Subcutaneous abdominal adipose tissue (tissue), 5 donors: ENCODE measurements around the gene COL4A2.

ENCODE experiments used
- H3K27ac ChIP-seq: one replicate; pipeline ENCODE4 v1.7.0; 2013; ENCODE audit warnings: low read depth, mild to moderate bottlenecking, inconsistent platforms, low read length, moderate library complexity
- H3K27me3 ChIP-seq, 5 donors: one replicate each; pipeline ENCODE4 v1.7.0; 2013; ENCODE audit warnings: low read length in 5 of 5, inconsistent platforms in 1 of 5; ENCODE audit not compliant: control insufficient read depth in 5 of 5, insufficient read depth in 4 of 5
- H3K36me3 ChIP-seq, 5 donors: one replicate each; pipeline ENCODE4 v1.7.0; 2013; ENCODE audit warnings: low read length in 5 of 5; ENCODE audit not compliant: control insufficient read depth in 5 of 5, insufficient read depth in 5 of 5
- H3K4me1 ChIP-seq, 5 donors: one replicate each; pipeline ENCODE4 v1.7.0; 2013; ENCODE audit warnings: low read length in 5 of 5, mild to moderate bottlenecking in 3 of 5, moderate library complexity in 1 of 5; ENCODE audit not compliant: control insufficient read depth in 5 of 5, insufficient read depth in 5 of 5
- H3K4me3 ChIP-seq, 5 donors: one replicate each; pipeline ENCODE4 v1.7.0; 2013; ENCODE audit warnings: low read length in 5 of 5, low read depth in 1 of 5
- H3K9ac ChIP-seq, 5 donors: one replicate each; pipeline ENCODE4 v1.7.0; 2013; ENCODE audit warnings: low read length in 5 of 5, mild to moderate bottlenecking in 4 of 5, moderate library complexity in 3 of 5
- H3K9me3 ChIP-seq, 5 donors: one replicate each; pipeline ENCODE4 v1.7.0; 2013; ENCODE audit warnings: low read length in 5 of 5; ENCODE audit not compliant: control insufficient read depth in 5 of 5
- donor health status: healthy.
- donor health status: healthy.
- donor health status: healthy.
- donor health status: healthy.
- donor health status: healthy.

COL4A2 gene

DNA sequence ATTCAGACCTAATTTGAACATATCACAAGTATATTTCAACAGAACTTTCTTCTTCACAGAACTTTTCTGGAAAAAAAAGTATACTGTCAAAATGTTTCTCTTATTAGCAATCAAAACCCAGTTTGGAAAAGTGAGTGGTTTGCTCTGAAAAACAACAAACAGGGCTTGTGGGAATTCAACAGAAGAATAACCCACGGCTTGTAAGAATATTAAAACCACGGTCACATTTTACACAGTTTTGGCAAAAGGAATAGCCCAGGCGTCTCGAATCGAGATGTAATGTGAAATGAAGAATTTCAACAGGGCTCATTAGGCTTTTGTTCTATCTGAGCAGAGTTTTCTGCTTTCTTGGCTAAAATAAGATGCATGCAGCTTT is 70.7 kb downstream of the COL4A2 start:
- H3K27ac ChIP-seq = peak overlapping the region; percentile 97
- H3K36me3 ChIP-seq = peaks cover 0 to 10% (median 8%) of the 10 kb centered on the region in 5 donors
- H3K27me3 ChIP-seq = no peaks in the 10 kb centered on the region
- no peaks in the 10 kb centered on the region for H3K9me3 ChIP-seq
- H3K4me1 ChIP-seq = peaks cover 17 to 77% (median 49%) of the 10 kb centered on the region in 5 donors
- no peak overlapping the region for H3K4me3 ChIP-seq
- H3K9ac ChIP-seq = peak overlapping the region in 3 of 5 donors; percentile 20 to 68 (median 26)

DNA sequence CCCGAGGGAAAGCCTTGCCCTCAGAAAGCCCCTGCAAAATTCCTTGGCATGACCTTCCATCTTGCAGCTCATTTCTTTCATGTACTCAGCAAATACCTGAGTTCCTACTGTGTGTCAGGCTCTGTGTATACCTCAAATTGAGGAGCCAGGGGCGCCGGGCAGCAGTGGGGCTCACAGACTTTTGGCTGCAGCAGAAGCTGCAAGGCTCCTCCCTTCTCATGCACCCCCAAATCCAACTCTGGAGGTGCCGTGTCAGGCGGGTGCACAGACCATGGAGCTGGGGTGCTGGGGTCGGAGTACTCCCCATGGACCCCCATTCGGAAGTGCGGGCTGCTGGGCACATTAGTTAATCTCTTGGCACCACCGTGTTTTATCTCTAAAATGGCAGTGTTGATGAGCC is 72.3 kb downstream of the COL4A2 start:
- Histone ChIP-seq H3K27ac (peak overlapping the region; percentile 97), H3K4me1 (peaks cover 17 to 69% (median 43%) of the 10 kb centered on the region in 5 donors), H3K4me3 (no peak overlapping the region), H3K36me3 (peaks cover 3 to 15% (median 10%) of the 10 kb centered on the region in 5 donors), H3K9me3 (no peaks in the 10 kb centered on the region), H3K27me3 (no peaks in the 10 kb centered on the region), H3K9ac (no peak overlapping the region)

DNA sequence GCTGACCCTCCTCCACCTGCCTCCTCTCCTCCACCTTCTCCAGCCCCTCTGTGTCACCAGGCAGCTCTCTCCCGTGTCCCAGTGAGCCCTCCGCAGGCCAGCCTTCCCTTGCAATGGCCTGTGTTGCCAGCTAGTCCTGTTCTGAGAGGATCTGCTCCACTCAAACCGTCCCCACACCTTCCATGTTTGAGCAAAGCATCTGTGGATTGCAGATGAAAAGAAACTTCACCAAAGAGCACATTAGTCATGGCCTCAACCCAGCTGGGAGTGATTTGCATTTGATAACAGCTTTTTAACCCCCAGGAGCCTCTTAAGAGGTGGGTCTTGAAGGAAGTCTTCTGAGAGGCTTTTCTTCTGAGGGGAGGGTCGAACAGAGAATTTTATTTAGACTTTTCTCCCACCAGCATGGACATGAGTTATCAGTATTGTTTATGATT is 72.8 kb downstream of the COL4A2 start:
- Histone ChIP-seq H3K4me1 (peaks cover 17 to 68% (median 43%) of the 10 kb centered on the region in 5 donors), H3K27me3 (no peaks in the 10 kb centered on the region), H3K9ac (no peak overlapping the region), H3K27ac (peak overlapping the region; percentile 97), H3K4me3 (no peak overlapping the region), H3K36me3 (peaks cover 3 to 15% (median 10%) of the 10 kb centered on the region in 5 donors), H3K9me3 (no peaks in the 10 kb centered on the region)

DNA sequence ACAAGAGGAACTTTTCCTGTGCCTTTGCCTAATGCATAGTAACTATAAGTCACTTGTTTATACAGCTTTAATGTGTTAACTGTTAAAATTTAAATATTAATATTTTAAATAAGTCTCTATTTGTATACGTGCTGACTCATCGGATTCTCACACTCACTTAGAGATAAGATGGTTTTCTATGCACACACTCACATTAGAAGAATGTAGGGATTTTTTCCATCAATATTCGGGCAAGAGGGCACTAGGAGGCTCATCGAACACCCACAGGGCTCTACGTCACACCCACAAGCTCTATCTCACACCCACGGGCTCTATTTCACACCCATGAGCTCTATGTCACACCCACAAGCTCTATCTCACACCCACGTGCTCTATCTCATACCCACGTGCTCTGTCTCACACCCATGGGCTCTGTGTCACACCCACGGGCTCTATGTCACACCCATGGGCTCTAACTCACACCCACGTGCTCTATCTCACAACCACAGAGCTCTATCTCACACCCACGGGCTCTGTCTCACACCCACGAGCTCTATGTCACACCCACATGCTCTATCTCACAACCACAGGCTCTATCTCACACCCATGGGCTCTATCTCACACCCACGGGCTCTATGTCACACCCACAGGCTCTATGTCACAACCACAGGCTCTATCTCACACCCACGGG is 73.4 kb downstream of the COL4A2 start:
- Histone ChIP-seq H3K36me3 (peaks cover 3 to 15% (median 8%) of the 10 kb centered on the region in 5 donors), H3K27ac (peak overlapping the region; percentile 97), H3K4me1 (peaks cover 17 to 65% (median 43%) of the 10 kb centered on the region in 5 donors), H3K4me3 (no peak overlapping the region), H3K9me3 (no peaks in the 10 kb centered on the region), H3K27me3 (no peaks in the 10 kb centered on the region), H3K9ac (peak overlapping the region in 2 of 5 donors; percentile 22 to 64)

DNA sequence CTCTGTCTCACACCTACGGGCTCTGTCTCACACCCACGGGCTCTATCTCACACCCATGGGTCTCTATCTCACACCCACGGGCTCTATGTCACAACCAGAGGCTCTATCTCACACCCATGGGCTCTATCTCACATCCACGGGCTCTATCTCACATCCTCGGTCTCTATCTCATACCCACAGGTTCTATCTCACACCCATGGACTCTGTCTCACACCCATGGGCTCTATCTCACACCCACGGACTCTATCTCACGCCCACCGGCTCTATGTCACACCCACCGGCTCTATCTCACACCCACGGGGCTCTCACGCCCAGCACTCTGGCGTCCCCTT is 73.9 kb downstream of the COL4A2 start:
- Histone ChIP-seq H3K4me1 (peaks cover 17 to 62% (median 39%) of the 10 kb centered on the region in 5 donors), H3K36me3 (peaks cover 3 to 15% (median 8%) of the 10 kb centered on the region in 5 donors), H3K9me3 (no peaks in the 10 kb centered on the region), H3K9ac (peak overlapping the region in 2 of 5 donors; percentile 22 to 64), H3K27ac (peak overlapping the region; percentile 97), H3K27me3 (no peaks in the 10 kb centered on the region), H3K4me3 (no peak overlapping the region)

DNA sequence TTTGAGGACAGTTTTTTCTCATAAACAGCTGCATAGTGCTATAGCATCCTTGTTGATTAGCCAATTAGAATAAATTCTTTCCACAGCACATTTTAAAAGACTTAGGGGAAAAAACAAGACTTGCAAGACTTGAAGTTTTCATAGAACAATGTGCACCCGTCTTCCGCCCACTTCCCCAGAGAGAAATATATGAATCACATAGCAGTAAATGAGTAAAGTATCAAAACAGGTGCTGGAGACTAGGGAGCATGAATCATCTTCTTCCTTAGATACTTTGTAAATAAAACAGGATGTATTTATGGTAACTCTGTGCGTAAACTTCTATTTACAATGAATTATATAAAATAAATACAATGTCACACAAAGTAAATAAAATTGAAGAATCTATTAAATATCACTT is 75.1 kb downstream of the COL4A2 start:
- no peak overlapping the region for H3K4me3 ChIP-seq
- peak overlapping the region; percentile 97 for H3K27ac ChIP-seq
- peaks cover 15 to 52% (median 29%) of the 10 kb centered on the region in 5 donors for H3K4me1 ChIP-seq
- no peaks in the 10 kb centered on the region for H3K9me3 ChIP-seq
- H3K9ac ChIP-seq = no peak overlapping the region
- peaks cover 3 to 15% (median 8%) of the 10 kb centered on the region in 5 donors for H3K36me3 ChIP-seq
- H3K27me3 ChIP-seq = no peaks in the 10 kb centered on the region

DNA sequence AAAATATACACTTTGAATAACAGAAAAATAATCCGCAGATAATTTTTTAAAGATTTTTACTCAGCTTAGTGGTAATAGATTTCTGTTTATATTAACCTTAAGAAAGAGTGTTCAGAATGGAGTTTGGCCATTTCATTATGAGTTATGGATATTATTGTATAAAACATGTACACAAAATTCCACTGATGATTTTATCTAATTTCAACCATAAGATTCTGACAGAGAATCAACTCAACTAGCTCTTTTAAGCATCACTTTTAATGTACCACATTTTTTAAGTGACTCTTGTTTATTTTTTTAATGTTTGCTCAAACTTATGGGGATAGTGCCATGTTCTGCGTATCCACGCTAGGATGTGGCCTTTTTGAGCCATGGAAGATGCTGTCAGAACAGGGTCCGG is 75.7 kb downstream of the COL4A2 start:
- H3K9ac ChIP-seq = no peak overlapping the region
- no peaks in the 10 kb centered on the region for H3K27me3 ChIP-seq
- H3K4me3 ChIP-seq = no peak overlapping the region
- peak overlapping the region; percentile 64 for H3K27ac ChIP-seq
- no peaks in the 10 kb centered on the region for H3K9me3 ChIP-seq
- peaks cover 3 to 15% (median 8%) of the 10 kb centered on the region in 5 donors for H3K36me3 ChIP-seq
- H3K4me1 ChIP-seq = peaks cover 17 to 52% (median 30%) of the 10 kb centered on the region in 5 donors

DNA sequence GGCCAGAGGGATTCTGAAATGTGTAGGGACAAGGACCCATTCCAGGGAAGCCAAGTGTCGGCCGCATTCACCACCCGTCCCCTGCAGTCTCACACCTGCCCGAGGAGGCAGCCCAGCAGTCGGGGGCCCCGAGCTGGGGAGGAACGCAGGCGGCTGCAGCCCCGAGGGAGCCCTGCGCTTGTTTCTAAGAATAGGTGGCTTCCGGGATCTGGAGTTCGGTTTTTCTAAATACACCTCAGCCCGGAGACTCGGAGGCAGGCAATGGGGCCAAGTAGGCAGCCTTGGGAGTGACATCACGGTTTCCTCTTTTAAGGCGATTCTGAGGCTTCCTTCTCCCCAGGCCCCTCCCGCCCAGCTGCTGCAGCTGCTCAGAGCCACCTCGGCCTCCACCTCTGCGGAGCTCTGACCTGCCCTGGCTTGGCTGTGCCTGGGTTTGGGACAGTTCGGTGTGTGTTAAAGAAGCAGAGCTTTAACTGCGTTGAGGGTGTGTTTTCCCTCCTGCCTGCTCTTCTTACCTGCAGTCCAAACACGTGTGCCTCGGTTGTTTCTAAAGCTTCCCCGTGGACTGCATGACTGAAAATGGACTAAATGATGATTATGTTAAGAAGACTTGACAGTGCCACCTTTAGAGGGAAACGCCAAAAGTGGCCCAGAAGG is 80.5 kb downstream of the COL4A2 start:
- peaks cover 17 to 31% (median 26%) of the 10 kb centered on the region in 5 donors for H3K4me1 ChIP-seq

DNA sequence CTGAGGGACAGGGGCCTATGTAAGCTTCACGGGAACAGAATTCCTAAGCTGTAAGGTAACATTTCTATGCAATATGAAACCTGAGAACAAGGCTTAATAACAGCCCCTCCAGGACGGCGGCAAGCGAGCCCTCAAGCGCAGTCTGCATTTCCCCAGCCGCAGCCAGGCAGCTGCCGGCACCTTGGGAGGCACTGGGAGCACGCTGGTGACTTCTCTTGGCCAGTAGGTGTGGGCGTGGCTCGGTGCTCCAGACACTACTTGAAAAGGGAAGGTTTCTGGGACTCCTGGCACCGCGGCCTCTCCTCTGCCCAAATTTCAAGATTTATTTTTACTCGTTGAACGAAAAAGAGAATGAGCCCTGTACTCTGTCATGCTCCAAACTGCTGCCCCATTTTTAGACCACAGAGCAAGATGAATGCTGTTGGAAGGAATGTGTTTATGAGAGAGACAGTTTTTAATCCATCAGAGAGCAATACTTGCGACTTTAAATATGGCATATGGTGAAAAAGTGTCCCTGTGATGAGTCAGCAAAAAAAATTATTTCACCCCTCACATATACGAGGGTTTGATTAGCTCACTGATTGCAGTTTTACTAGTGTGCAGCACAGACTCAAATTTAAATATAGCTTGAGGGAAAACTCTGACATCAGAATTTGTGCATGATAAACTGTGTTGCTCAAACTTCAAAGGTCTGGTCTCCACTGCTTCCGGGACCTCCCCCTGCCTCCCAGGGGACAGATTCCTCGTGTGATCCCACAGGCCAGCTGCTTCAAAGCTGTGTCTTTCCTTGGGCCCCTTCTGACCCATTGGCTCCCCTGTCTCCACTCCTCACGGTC is 81.2 kb downstream of the COL4A2 start:
- Histone ChIP-seq H3K4me3 (peak overlapping the region in 2 of 5 donors; percentile 25 to 42), H3K9me3 (no peaks in the 10 kb centered on the region), H3K27ac (peak overlapping the region; percentile 97), H3K36me3 (peaks cover 3 to 22% (median 15%) of the 10 kb centered on the region in 5 donors), H3K4me1 (peaks cover 20 to 36% (median 31%) of the 10 kb centered on the region in 5 donors), H3K27me3 (no peaks in the 10 kb centered on the region), H3K9ac (peak overlapping the region in 4 of 5 donors; percentile 9 to 47 (median 20))

More for the DNA sequence above, 80.5 kb downstream of the COL4A2 start:
- Histone ChIP-seq H3K9ac (peak overlapping the region in 3 of 5 donors; percentile 9 to 32 (median 18)), H3K27me3 (no peaks in the 10 kb centered on the region), H3K9me3 (no peaks in the 10 kb centered on the region), H3K36me3 (peaks cover 3 to 22% (median 15%) of the 10 kb centered on the region in 5 donors), H3K4me3 (peak overlapping the region in 3 of 5 donors; percentile 16 to 42 (median 25)), H3K27ac (peak overlapping the region; percentile 97)
